ENCODE data around the gene GALNT10.

The GALNT10 gene

GRCh38 chr5:154351141-154351540 is 160.6 kb downstream of the GALNT10 start:
- Histone ChIP-seq H3K4me3 (no peak overlapping the region), H3K27ac (no peak overlapping the region)

GRCh38 chr5:154351566-154351965 is 161.0 kb downstream of the GALNT10 start:
- no peak for TF ChIP-seq CTCF (IDR thresholded peaks at IDR 0.05)
- no peak for DNase-seq (ENCODE audit: low spot score)
- H3K27ac ChIP-seq, result no peak overlapping the region

More at GRCh38 chr5:154351141-154351540, 160.6 kb downstream of the GALNT10 start:
- TF ChIP-seq CTCF (IDR thresholded peaks at IDR 0.05), result no peak
- no peak for DNase-seq (ENCODE audit: low spot score)

GRCh38 chr5:154352960-154353548 is 162.5 kb downstream of the GALNT10 start:
- Histone ChIP-seq H3K27ac (no peak overlapping the region), H3K4me3 (no peak overlapping the region)
- TF ChIP-seq CTCF (IDR thresholded peaks at IDR 0.05), result no peak
- DNase-seq (ENCODE audit: low spot score), result no peak

More at GRCh38 chr5:154351566-154351965, 161.0 kb downstream of the GALNT10 start:
- no peak overlapping the region for H3K4me3 ChIP-seq

GRCh38 chr5:154355129-154355611 is 164.6 kb downstream of the GALNT10 start:
- H3K27ac ChIP-seq, result peak overlapping the region in 1 of 2 donors; percentile 39
- DNase-seq (ENCODE audit: low spot score), result no peak
- no peak overlapping the region for H3K4me3 ChIP-seq
- TF ChIP-seq CTCF (IDR thresholded peaks at IDR 0.05), result no peak

- no peak for TF ChIP-seq CTCF (IDR thresholded peaks at IDR 0.05)
- peak overlapping the region in 1 of 2 donors; percentile 39 for H3K27ac ChIP-seq
- no peak for DNase-seq (ENCODE audit: low spot score)
- no peak overlapping the region for H3K4me3 ChIP-seq
Observed at GRCh38 chr5:154356020-154356655, 165.6 kb downstream of the GALNT10 start.

GRCh38 chr5:154356958-154357357 is 166.4 kb downstream of the GALNT10 start:
- TF ChIP-seq CTCF (IDR thresholded peaks at IDR 0.05), result no peak
- H3K4me3 ChIP-seq, result no peak overlapping the region
- DNase-seq (ENCODE audit: low spot score), result no peak
- H3K27ac ChIP-seq, result no peak overlapping the region
